Measurements from ENCODE around the gene AP3B1.

AP3B1 gene, protein sequence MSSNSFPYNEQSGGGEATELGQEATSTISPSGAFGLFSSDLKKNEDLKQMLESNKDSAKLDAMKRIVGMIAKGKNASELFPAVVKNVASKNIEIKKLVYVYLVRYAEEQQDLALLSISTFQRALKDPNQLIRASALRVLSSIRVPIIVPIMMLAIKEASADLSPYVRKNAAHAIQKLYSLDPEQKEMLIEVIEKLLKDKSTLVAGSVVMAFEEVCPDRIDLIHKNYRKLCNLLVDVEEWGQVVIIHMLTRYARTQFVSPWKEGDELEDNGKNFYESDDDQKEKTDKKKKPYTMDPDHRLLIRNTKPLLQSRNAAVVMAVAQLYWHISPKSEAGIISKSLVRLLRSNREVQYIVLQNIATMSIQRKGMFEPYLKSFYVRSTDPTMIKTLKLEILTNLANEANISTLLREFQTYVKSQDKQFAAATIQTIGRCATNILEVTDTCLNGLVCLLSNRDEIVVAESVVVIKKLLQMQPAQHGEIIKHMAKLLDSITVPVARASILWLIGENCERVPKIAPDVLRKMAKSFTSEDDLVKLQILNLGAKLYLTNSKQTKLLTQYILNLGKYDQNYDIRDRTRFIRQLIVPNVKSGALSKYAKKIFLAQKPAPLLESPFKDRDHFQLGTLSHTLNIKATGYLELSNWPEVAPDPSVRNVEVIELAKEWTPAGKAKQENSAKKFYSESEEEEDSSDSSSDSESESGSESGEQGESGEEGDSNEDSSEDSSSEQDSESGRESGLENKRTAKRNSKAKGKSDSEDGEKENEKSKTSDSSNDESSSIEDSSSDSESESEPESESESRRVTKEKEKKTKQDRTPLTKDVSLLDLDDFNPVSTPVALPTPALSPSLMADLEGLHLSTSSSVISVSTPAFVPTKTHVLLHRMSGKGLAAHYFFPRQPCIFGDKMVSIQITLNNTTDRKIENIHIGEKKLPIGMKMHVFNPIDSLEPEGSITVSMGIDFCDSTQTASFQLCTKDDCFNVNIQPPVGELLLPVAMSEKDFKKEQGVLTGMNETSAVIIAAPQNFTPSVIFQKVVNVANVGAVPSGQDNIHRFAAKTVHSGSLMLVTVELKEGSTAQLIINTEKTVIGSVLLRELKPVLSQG

DNA sequence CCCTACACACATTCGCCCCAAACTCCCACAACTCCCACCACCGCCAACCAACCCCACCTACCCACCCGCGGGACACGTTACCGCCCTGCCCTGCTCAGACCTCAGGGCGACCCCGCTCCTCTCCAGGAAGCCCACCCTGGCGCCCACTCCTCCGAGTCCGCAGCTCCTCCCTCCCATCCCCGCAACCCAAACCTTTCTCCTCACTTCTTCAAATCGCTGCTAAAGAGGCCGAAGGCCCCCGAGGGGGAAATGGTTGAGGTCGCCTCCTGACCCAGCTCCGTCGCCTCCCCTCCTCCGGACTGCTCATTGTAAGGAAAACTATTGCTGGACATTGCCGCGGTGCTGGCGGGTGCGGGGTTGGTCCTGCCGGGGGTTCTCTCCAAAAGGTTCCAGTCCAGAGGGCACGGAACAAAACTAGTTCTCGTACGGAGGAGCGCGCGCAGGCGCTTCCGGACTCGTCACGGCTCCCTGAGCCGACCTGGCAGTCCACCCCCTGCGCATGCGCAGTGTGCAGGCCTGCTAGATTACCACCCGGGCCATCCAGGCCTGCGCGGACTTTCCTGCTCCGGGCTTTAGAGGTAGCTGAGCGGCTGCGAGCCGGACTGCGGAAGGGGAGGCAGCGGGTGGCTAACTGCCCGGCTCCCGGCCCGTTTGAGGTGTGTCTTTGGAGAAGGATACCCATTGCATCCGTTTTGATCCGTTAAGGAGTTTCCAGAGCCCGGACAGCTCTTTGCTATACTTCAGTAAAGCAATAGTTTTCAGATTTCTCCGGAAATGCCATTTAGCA is at the start of gene AP3B1:
Gene AP3B1 (minus strand): TSS at position 451 of the 787 bp plus-strand sequence. CDS start 119 bp downstream, at position 332.
- peak; percentile 97 for DNase-seq

DNA sequence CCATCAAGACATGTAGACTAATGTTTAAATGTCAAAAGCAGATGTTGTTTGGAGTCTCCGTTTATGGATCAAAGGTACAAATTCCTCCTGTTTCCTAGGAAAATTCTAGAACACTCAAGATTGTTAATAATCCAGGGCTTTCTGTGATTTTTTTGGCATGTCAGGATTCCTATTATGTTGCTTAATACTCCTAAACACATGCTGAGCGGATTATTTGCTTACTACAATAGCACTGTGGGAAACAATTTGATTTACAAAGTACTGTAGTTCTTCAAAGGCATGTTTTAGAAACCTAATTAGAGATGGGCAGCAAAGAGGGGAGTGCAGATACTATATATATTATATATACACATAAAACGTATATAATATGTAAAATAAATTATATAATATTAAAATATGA is 46.9 kb upstream of the AP3B1 start:
- no peak for DNase-seq

DNA sequence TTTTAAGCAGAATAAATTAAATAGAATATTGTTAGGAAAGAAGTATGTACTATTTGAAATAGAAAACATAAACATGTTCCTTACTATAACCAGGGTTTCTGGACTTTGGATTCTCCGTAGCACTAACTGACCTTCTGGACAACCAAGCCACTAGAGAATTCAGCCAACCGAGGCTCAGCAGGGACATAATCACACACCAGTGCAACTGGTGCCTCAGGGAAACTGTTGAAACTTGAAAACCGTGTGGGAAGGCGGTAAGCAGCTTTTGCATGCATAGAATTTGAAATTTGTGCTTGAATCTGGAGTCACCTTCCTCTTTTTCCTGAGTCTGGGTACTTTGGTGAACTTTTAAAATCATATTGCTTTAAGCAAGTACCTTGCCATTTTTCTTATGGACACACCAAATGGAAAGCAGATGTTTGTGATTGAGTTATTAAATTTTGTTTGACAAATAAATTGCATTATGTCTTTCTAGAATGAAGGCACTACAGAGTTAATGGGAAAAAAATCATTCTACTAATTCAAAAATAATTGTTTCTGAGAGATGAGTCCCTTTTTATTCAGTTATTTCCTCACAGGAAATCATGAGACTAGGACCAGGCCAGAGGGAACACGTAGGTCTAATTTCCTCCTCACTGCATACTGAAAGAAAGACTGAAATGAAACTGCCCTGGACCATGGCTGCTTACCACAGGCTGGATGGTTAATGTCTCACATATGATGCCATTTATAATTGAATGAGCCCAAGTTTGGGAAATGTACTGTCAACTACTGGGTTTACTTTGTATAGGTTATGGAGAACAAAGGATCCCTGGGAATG is 45.3 kb upstream of the AP3B1 start:
- no peak for DNase-seq

DNA sequence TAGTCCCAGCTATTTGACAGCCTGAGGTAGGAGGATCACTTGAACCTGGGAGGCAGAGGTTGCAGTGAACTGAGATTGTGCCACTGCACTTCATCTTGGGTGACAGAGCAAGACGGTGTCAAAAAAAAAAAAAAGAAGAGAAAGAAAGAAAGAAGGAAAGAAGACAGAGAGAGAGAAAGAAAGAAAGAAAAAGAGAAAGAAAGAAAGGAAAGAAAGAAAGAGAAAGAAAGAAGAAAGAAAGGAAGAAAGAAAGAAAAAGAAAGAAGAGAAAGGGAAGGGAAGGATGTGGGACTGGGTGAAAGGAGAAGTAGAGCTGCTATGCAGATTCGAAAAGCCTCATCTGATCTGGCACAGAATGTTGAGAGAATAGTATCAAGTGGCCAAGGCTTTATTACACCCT is 42.2 kb upstream of the AP3B1 start:
- no peak for DNase-seq

DNA sequence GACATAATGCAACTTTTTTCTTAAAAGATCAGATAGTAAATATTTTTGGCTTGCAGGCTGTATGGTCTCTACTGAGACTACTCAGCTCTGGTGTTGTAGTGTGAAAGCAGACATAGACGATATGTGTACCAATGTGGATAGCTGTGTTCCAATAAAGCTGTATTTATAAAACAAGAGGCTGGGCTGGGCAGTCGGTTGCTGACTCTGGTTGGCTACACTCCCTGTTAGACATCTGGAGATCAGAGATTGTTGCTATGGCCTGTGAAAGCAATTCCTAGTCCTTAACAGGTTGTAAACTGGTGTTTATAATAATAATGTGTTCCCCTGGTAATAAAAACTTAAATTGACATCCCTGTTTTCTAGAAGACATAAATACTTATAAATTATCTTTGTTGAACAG is 41.5 kb upstream of the AP3B1 start:
- DNase-seq: no peak

DNA sequence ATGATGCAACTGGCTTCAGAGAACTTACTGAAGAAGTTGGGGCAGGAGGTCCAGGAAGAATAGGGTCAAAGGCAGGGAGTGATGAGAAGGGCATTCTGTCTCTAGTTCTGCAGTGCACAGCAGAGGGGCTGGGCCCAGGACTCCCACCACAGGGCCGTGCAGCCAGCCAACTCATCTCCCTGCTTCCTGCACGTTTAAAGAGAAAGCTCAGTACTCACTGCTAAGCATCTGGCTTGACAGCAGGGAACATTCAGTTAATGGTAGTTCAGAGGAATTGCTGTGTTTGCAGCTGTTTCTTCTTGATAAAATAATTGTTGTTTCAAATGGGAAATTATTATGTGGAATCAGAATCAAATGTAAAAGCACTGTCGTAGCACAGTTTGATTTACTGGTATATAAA is 40.3 kb upstream of the AP3B1 start:
- no peak for DNase-seq

DNA sequence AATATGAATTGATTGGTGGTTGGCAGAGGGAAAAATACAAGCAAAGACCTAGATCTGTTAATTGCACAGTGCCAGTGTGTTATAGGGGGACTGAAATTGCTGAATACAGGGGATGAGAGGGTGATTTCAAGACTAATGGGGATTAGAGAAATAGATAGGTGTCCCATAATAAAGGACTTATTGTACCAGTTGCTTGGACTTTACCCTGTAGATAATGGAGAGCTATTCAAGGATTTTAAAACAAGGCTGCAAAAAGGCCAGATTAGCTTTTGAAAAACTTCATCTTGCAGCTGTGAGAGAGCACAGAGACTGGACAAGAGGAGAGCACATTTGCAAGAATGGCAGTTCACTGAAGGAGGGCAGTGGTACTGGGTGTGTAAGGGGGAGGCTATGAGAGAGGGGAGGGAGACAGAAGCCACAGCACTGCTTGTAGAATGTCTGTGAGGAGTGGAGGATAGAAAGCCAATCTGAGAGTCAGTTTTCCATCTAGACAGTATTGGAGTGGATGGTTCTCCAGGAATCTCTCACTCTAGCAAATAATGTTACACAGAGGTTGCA is 37.1 kb upstream of the AP3B1 start:
- DNase-seq: no peak

DNA sequence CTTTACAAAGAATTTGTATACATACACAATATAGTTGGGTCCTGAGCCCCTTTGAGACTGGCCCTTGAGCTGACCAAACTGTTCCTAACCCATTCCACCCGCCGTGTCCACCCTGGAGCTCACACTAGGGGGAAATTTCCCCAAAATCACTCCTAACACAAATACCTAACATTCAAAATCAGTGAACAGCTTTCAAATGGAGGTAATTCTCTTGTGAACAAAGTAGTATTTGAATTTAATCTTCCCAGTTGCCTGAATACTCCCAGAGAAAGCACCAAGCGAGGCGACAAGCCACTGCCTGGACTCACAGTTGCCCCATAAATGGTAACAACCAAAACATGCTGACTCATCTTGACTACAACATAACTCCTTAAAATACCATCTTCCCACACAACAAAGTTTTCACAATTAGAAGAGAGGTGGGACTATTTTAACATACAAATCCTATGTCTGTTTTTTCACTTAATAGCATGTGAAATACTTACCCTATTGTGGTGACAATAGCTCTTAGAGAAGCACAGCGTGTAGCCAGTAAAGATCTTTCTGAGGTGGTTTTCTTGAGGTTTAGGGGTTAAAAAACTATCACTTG is 34.2 kb upstream of the AP3B1 start:
- DNase-seq: no peak

DNA sequence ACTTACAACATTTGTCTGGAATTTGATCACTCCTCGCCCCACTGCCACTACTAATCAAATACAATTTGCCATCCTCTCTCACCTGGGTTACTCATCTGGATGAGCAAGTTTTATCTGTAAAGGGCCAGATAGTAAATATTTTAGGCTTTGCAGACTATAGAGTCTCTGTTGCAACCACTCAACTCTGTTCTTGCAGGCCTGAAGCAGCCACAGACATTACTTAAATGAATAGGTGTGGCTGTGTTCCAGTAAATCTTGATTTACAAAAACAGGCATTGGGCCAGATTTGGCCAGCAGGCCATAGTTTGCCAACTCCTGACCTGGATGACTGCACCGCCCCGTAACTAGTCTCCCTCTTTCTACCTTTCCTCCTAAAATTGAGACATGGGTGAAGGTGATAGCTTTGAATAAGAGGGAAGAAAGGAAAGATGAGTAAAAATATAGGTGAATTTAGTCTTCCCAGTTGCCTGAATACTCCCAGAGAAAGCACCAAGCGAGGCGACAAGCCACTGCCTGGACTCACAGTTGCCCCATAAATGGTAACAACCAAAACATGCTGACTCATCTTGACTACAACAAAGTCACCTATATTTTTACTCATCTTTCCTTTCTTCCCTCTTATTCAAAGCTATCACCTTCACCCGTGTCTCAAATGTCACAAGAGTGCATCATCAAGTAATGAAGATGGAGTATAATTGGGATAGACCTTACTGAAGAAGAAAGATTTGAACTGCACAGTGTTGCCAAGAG is 33.4 kb upstream of the AP3B1 start:
- no peak for DNase-seq

DNA sequence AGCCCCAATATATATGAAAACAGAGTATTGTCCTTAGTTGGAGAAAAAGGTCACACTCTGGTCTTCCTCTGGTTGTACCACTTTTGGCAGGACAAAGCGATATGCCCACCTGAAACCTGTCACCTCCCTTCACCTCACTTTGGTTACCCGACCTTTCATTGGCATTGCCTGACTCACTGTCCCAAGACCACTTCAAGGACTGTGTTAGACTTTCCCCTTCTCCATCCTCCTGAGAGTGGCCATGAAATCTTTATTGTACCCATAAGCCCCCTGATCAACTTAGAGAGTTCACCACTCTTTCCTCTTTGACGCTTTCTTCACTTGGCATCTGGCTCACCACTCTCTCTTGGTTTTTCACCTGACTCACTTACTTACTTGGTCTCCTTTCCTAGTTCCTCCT is 32.4 kb upstream of the AP3B1 start:
- no peak for DNase-seq

DNA sequence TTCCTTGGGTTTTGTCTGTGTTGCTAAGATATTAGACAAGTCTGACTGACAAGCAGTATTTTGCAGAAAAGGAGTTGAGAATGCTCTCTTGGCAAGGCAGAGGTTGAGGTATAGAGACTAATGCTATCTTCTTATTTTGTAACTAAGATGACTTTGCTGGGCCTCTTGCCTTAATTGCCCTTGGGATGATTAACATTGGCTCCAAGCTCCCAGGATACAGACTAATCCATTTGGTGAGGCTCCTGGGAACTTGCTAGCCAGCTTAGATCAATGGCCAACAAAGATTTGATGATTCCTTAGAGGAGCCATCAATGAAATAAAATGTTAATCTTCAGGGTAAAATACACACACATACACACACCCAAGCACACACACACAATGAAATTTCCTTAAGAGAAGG is 28.7 kb upstream of the AP3B1 start:
- no peak for DNase-seq

DNA sequence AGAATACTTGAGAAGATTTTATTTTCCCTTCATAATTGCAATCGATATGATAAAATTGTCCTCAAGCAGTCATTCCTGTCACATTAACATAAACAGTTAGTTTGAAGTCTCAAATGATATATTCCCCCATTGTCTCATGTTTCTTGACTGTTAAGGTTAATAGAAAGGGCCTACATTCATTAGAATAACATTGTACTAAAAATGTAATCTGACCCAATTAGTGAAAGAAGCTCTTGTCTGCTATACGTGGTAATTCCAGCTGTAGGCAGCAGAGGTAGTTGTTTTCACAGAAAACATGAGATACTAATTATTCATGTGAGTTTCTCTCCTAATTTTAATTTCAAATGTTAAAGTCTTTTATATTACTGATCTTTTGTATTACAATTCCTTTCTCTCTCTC is 25.9 kb upstream of the AP3B1 start:
- no peak for DNase-seq

DNA sequence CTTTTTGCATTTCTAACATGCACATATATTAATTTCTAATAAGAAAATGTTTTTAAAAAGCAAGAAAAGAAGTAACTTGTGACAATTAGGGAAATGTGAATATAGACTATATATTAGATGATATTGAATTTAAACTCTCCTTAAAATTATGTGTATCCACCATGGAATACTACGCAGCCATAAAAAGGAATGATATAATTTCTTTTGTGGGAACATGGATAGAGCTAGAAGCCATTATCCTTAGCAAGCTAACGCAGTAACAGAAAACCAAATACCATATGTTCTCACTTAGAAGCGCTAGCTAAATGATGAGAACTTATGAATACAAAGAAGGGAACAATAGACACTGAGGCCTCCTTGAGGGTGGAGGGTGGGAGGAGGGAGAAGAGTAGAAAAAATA is 23.8 kb upstream of the AP3B1 start:
- no peak for DNase-seq

DNA sequence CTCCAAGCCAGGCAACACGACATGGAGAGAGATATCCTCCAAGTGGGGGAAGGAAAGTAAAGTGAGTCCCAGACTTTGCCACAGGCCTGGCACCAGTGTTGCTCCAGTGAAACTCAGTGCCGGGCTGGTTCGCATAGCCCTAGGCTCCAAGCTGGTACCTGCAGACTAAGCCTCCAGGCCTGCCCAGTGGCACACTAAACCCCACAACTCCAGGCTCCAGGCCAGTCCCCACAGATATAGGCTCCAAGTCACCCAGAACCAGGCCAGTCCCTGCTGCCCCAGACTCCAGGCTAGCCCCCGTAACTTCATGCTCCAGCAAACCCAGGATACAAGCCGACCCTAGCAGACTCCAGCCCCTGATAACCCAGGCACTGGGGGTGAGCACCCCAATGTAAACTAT is 23.0 kb upstream of the AP3B1 start:
- no peak for DNase-seq

DNA sequence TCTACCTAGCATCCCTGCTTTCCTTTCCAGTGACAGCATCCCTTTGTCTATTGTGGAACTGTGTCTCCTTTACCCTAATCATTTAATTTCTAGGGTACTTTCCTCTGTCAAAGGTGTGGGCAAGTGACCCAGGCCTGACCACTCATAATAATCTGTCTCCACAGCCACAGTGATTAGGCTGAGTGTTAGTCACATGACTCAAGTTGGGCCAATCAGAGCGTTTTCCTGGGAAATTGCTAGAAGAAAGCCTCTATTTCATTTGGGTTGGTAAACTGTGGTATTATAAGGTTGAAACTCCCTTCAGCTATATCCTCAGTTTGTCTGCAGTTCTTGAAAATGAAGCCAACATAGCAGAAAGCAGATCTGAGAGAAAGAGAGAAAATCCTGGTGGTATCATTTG is 14.2 kb upstream of the AP3B1 start:
- no peak for DNase-seq

DNA sequence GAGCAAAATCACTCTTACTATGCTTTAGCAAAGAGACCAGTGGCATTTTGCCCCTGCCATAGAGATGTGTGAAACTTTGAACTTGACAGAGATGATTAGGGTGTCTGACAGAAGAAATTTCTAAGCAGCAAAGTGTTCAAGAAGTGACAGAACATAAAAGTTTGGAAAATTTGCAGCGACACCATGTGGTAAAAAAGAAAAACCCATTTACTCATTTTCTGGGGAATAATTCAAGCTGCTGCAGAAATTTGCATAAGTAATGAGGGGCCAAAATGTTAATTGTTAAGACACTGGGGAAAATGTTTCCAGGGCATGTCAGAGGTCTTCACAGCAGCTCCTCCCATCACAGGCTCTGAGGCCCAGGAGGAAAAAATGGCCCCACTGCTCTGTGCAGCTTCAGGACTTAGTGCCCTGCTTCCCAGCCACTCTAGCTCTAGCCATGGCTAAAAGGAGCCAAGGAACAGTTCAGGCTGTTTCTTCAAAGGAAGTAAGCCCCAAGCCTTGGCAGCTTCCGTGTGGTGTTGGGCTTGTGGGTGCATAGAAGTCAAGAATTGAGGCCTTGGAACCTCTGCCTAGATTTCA is 6.1 kb upstream of the AP3B1 start:
- no peak for DNase-seq

DNA sequence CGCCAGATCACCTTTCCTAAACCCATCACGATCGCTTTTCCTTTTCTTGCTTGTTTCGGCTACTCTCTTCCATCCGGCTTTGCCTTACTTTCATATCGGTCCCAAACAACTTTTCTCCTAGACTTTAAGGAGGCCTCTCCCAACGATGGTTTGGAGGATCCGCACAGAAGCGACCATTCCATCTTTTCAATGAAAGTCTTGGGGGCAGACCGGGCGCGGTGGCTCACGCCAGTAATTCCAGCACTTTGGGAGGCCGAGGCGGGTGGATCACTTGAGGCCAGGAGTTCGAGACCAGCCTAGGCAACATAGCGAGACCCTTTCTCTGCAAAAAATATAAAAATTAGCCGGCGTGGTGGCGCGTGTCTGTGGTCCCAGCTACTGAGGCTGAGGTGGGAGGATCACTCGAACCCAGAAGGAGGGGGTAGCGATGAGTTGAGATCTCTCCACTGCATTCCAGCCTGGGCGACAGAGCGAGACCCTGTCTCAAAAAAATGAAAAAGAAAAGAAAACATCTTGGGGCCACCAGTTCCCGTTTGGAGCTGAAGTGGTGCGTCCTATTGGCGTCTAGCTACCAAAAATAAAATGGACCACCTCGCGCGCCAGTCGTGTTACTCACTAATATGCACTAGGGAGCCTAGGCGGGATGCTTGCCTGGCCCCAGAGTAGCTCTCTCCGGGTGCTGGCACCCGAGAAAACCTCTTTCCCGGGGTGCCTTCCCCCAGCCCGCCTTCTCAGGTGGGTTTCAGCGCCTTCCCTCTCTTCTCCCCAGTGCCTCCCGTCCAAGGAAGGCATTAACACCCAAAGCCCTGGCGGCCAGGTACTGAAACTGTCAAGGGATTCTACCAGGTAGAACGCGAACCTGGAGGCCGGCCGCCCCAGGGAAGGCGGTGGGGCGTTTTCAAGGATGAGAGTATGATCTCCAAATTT is 800 bp upstream of the AP3B1 start:
- peak; percentile 42 for DNase-seq

DNA sequence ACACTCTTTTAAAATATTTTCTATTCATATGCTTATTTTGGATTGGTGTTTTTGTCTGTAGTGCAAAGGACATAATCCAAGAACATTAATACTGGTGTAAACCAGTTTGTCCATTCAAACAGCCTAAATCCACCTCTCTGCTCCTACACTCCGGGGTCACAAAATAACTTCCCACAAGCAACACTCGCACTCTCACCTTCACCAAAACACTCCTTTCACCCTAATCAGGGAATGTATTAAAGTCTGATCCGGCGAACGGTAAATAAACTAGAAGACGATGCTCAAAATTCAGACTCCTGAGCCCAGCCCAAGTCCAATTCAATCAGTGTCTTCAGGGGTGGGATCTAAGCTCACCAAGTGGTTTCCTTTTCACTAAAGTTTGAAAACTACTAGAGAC is 649 bp downstream of the AP3B1 start:
- no peak for DNase-seq

DNA sequence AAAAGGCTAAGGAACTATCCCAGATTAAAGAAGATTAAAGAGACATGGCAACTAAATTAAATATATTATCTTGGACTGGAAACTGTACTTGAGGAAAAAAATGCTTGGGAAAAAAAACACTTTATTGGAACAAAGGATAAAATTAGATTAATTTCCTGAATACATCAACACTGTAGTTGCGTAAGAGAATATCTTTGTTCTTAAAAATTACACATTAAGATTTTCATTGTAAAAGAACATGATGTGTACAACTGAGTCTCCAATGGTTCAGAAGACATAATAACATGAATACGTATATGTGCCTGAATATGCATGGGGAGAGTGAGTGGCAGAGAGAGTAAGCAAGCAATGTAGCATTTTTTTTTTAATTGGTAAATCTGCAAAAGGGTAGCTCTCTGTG is 2.8 kb downstream of the AP3B1 start:
- DNase-seq: no peak

All from stimulated activated CD4-positive, alpha-beta T cell treated with anti-CD3 and anti-CD28 coated beads, Interleukin-12 subunit alpha, Interleukin-12 subunit beta, amount 100 ng/mL, for 4 hours (primary cell).